ENCODE results near the gene DAGLA. TPM values are rescaled to one million over a fixed set of nuclear protein-coding genes. Genes with fewer than 3 reads are reported as not detected.

The DAGLA gene
- total RNA-seq, 1 experiment from 2014 or later, result 4.5 TPM

DNA sequence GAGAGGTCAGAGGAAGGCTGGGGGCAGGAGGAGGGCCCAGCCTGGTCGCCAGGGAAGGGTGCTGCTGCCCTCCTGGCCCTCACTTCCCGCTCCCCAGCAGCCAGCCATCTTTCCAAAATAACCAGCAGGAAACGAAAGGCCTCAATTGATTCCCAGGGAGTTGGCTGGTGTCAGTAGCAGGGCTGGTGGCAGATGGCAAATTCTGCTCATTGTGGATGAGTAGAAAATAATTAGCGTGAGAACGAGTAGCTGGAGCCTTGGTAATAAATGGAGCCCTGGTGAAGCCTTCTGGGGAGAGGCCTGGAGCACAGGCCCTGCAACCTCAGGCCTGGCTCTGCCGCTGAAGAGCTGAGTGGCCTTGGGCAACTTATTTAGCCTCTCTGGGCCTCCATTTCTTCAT, 31.3 kb downstream of the DAGLA start:
- Mint-ChIP-seq H3K36me3 (ENCODE audit: insufficient read depth in 1 of 3, low read depth in 3 of 3) (no peaks in the 10 kb centered on the region), H3K4me1 (peaks cover 33 to 43% of the 10 kb centered on the region in 2 experiments), H3K9me3 (no peaks in the 10 kb centered on the region), H3K27me3 (ENCODE audit: low read depth) (no peaks in the 10 kb centered on the region), H3K4me3 (no peak overlapping the region), H3K27ac (no peak overlapping the region)
- Histone ChIP-seq H4K91ac (ENCODE audit: insufficient read length, low read depth, low read length) (no peak overlapping the region), H3K4me2 (ENCODE audit: insufficient read depth, insufficient read length, low read length) (no peak overlapping the region), H3K9me3 (ENCODE audit: control insufficient read depth, low read depth, low read length) (no peaks in the 10 kb centered on the region), H3K23ac (ENCODE audit: insufficient read length, low read depth, low read length) (no peak overlapping the region), H2BK5ac (ENCODE audit: insufficient read length, low read length) (no peak overlapping the region), H2BK12ac (ENCODE audit: insufficient read length, low read depth, low read length) (no peak overlapping the region), H3K79me1 (ENCODE audit: insufficient read depth, low read depth, low read length, poor library complexity, severe bottlenecking) (no peaks in the 10 kb centered on the region), H2BK120ac (ENCODE audit: low read depth, low read length, poor library complexity, severe bottlenecking) (no peak overlapping the region), H3K27me3 (ENCODE audit: insufficient read depth, low read length) (no peaks in the 10 kb centered on the region), H3K4me1 (ENCODE audit: insufficient read depth, low read length) (peaks cover 5% of the 10 kb centered on the region; the same call in 1 of the 2 replicates), H2BK15ac (ENCODE audit: low read depth, low read length) (no peak overlapping the region), H3K14ac (ENCODE audit: insufficient read depth, low read length) (no peak overlapping the region), H3T11ph (ENCODE audit: low read length) (no peak overlapping the region), H4K20me1 (ENCODE audit: control insufficient read depth, insufficient read depth, insufficient read length) (no peaks in the 10 kb centered on the region), H3K9ac (ENCODE audit: extremely low read depth, insufficient read length, low read length) (no peak overlapping the region), H3K27ac (ENCODE audit: insufficient read length, low read depth, low read length) (no peak overlapping the region), H3K4ac (ENCODE audit: low read depth, low read length) (no peak overlapping the region), H4K8ac (replicated peaks; ENCODE audit: insufficient read length, low read depth, low read length) (no peak overlapping the region), H3K56ac (ENCODE audit: insufficient read length, low read depth, low read length) (no peak overlapping the region), H2BK20ac (ENCODE audit: low read depth, low read length, poor library complexity, severe bottlenecking) (no peak overlapping the region), H3K23me2 (ENCODE audit: insufficient read length, low read depth, low read length, poor library complexity, severe bottlenecking) (no peaks in the 10 kb centered on the region), H3K79me2 (ENCODE audit: insufficient read depth, low read length) (no peaks in the 10 kb centered on the region), H4K5ac (ENCODE audit: insufficient read length, low read depth, low read length) (no peak overlapping the region), H3K18ac (ENCODE audit: insufficient read length, low read depth, low read length) (no peak overlapping the region), H2AFZ (ENCODE audit: low read length) (no peak overlapping the region), H2AK5ac (ENCODE audit: insufficient read length, low read length) (no peak overlapping the region)
- DNase-seq, result no peak
- no CpG with 5 or more reads among the region's 6 CpGs for WGBS (ENCODE audit: extremely low coverage, insufficient read length, low lambda C conversion rate)
- TF ChIP-seq CTCF (conservative IDR thresholded peaks at IDR 0.05), result no peak

Data from H9 (cell line).